ENCODE results near the gene MACROD2. TPM values are rescaled to one million over a fixed set of nuclear protein-coding genes. Genes with fewer than 3 reads are reported as not detected.
"Not testable (repeated sequence)": the region's sequence is repeated elsewhere in the genome, so short reads cannot be mapped to it uniquely, and the experiment has no call there.

Gene MACROD2
- polyA plus RNA-seq, 1 donor: 3.9 TPM

DNA sequence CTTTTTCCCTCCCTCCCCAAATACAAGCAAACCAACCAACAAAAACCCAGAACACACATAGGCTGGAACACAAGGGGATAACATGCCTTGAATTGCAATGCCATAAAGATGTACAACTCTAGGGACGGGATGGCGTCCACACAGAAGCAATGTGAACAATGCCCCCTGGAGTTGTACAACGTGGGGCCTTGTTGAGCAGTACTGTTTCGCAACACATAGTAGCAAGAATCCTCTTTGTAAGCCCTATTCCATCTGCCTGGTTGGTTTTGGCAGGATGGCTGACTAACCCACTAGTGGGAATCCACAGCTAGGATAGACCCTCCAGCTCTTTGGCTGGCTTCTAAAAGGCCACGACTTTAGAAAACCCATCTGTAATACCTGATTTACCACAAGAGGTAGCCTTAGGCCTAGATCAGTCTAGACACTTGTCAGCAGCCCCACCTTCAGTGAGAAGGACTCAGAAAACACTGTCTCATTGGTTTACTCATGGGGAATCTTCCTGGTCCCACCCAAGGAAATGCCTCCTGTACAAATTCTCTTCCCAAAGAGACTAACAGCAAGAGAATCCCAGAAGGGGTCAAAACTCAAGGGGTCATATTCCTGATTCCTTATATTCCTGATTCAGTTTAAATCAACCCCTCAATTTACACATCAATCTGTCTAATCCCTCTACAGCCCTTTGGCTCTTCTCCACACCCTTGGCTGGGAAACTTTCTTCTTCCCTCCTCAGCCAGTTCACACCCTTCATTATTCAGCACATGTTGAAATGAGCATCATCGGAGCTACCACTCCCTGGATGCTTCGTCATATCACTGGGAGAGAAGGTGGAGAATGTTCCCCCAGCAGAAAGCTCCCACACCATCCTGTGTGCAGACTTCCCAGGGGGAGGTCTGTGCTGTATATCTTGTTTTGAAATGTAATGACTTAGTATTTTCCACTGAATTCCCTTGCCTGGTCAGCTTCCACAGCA is 964.5 kb downstream of the MACROD2 start:
- peak; percentile 15 for DNase-seq

DNA sequence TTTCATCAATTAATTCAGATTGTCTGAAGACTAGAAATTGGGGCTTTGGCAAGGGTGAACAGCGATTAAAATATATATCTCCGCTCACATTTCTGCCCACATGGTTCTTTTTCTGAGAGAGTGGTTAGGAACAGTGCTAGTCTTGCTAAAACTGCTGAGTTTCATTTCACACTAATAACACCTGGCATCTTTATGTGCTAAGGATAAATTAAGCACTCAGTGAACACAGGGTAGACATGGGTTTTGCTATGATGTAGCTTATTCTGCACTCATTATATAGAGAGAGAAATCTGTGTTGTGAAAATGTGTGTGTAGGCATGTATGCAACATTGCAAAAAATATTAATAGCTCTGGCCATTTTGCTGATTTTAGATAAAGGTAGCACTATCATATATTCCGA is 965.5 kb downstream of the MACROD2 start:
- DNase-seq: no peak

DNA sequence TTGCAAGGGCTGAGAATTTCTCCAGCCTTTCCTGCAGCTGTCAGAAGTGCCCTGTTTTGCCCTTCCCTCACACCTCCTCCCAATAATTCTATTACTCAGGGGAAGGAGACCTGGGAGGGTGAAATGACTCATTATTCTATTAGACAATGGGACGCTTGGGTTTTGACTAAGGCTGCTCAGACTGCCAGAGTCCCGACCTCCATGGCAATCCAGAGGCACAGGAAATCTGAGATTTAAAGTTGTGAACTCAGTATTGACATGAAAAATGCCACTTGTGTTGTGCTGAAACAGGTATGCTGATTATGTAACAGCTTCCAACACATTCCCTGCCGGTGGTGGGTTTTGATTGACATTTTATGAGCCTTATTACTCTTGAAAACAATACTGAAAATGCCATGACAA is 967.9 kb downstream of the MACROD2 start:
- no peak for DNase-seq

GRCh38 chr20:14966203-14966602 is 970.9 kb downstream of the MACROD2 start:
- DNase-seq: no peak

- no peak for DNase-seq
Measured at GRCh38 chr20:14966808-14967207, 971.5 kb downstream of the MACROD2 start.

DNA sequence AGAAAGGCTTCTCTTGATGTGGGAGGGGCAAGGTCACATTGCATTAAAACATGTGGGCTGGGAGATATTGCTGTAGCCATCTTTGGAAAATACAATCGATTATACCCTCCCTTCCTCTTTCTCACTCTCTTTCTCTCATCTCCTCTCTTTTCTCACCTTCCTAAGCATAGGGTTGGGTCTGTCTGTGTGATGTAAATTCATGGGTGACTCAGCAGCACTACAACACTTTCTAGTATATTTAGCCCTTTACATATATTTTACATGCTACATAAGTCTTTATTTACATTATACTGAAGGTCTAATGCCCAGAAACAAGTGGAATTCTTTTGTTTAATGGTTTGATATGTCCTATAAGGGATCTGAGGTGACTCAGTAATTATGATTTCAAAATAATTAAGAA is 976.9 kb downstream of the MACROD2 start:
- no peak for DNase-seq

DNA sequence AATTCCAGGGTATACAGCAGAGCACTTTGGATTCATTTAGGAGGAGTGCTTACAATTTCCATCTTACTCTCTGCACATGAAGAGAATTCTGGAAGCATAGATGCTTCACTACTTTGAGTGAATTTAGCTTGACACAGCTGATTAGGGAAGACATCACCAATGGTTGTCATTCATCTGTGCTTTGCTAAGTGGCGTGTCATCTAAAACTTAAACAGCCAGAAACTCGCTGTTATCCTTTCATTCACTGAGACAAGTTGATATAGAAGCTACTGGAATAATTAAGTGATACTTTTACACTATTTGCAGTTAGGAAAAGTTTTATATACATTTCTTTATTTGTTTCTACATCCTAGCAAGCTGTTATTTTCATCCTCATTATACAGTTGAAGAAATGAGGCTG is 977.4 kb downstream of the MACROD2 start:
- DNase-seq: no peak

DNA sequence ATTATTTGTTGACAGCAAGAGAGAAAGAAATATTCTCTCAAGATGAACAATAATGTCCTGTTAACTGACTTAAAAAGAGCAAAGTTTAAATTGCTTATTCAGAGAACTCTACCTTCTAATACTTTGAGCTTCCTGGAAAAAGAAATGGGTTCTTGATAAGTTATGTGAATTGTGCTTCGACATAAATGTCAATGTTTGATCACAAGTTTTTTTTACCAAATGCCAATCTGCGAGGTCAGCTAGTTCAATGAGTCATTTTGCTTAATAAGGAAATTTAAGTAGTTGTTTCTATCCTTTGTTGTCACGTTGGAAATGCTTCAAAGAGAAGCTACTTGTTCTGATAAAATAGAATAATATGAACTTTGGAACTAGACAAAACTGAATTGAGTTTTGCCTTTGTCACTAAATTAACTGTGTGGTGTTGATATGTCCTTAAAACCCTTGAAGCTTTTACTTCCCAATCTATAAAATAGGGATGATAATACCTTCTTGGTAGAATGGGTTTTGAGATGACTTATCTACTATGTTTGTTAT is 984.2 kb downstream of the MACROD2 start:
- DNase-seq: no peak

DNA sequence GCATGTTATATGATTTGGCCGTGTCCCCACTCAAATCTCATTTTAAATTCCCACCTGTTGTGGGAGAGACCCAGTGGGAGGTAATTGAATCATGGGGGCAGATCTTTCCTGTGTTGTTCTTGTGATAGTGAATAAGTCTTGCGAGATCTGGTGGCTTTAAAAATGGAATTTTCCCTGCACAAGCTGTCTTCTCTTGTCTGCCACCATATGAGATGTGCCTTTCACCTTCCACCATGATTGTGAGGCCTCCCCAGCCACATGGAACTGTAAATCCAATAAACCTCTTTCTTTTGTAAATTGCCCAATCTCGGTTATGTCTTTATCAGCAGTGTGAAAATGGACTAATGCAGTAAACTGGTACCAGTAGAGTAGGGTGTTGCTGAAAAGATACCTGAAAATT is 986.2 kb downstream of the MACROD2 start:
- DNase-seq: not testable (repeated sequence)

DNA sequence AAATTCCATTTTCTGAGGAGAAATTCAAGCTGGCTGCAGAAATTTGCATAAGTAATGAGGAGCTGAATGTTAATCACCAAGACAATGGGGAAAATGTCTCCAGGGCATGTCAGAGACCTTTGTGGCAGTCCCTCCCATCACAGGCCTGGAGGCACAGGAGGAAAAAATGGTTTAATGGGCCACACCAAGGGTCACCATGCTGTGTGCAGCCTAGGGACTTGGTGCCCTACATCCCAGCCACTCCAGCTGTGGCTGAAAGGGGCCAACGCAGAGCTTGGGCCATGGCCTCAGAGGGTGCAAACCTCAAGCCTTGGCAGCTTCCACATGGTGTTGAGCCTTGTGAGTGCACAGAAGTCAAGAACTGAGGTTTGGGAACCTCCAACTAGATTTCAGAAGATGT is 987.0 kb downstream of the MACROD2 start:
- DNase-seq: not testable (repeated sequence)

DNA sequence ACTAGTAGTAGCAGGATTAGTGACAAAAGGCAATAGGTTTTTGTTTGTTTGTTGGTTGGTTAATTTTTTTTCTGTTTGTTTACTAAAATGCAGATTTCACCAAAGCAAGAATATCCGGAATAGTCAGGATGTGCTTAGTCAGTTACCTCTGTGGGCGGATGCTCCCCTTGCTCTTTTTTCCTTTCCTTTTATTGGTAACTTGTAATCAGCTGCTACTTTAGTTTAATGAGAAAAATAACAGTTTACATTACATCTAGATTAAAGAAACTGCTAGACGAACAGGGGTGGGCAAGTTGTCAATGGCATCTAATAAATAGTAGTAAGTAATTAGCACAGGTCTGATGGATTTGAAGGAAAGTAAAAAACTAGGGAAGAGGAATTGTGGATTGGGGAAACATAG is 989.0 kb downstream of the MACROD2 start:
- no peak for DNase-seq

DNA sequence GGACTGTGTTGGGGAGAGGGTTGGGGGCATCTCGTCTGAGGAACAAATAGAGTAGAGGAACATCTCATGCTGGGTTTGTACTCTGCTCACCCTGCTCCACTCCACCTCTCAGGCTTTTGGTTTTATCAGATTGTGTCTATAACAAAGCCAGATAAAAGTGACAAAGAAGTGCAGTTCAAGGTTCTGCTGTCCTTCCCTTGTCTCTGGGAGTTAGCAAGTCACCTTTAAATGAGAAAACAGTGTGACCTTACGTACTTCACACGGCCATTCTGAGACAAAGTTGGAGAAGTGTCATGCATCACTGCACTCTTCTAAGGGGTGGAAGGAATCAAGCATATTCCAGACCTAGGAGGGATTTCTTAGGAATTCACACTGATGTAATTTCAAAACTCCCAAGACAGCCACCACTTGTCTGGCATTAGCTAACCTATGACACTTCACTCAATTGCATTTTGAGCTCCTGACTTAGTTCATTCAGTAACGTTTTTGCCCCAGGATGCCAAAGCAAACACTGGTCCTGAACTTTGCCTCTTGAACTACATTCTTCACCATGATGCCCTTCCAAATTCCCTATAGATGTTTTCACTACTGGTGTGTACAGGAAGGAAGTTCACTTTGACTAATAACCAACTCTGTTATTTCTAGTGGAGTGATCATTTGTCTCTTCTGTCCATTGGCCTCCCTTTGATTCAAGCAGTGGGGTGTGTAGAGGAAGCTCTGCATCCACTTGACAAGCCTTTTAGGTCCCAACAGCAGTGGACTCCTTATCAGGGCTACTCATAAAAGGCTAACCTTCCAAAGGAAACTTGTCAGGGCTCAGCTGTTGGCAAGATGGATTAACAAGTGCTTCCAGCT is 989.7 kb downstream of the MACROD2 start:
- no peak for DNase-seq

DNA sequence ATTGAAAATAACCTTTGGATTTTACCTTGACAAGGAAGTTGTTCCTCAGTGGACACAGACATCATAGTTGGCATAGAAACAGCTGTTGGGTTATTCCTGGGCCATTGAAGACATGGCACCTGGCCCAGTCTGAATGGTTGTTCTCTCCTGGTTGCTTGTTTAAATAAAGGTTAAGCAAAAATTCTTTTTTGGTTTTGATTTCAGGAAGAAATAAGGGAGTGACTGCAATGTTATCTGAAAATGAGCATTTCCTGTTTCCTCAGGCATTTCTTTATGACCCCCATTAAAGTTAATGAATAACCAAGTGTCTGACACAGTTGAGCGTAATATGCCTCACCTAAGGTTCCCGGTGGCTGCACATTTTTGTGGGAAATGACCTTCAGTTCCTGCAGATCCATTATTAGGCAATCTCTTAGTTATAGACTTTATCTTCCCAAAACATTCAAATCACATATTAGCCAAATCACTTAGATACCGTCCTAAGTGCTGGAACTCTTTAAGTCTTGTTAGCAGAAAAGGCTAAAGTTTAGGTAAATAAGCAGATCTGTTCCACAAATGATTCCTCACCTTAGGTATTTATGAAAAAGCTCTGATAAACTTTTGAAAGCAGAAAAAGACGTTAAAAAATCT is 990.8 kb downstream of the MACROD2 start:
- no peak for DNase-seq

- DNase-seq: no peak
Measured at GRCh38 chr20:14986656-14987055, 991.3 kb downstream of the MACROD2 start.

DNA sequence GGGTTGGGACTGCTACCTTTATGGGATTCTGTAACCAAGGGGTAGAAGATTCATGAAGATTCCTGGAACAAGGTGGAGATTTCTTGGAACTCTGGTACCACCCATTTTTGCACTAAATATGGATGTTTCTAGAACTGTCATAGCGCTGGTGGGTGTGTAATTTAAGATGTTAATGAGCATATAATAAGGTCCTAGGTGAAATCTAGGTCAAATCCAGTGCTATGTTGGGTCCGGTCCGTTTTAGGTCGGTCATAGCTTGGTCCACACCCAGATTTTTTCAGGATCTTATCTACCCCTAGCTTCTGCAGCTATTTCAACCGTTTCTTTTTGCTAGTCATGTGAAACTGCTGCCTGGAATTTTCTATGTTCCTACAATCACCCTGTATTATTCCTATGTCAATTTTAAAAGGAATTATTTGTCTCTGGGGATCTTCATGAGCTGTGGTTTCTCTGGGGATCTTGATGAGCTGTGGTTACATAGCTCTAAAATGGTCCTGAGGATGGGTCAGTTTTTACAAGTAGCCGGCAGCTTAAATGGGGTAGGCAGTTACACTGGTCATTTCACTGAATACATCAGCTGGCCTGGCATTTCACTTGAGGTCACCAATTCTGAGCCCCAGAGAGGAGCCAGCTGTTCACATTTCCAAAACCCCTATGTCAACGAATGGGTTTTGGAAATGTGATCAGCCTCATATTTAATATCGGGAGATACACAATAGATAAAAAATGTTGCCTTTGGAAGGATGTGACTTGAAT is 994.4 kb downstream of the MACROD2 start:
- DNase-seq: no peak

DNA sequence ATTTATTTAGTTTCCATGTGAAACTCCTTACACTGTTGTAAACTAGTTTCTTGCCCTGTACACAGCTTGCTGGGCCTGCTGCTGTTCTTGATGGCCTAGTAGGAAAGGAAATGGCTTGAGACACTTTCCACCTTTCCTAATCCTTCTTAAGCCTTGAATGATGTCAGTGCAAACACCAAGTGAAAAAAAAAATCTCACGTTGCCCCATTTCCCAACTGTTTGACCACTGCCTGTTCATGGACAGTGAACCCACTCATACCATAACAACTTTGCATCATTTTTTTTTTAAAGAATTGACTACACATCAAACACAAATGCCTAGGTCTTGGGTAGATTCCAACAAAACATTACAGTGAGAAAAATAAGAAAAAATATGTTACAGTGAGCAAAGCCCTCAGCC is 995.7 kb downstream of the MACROD2 start:
- DNase-seq: no peak

- DNase-seq: no peak
Measured at GRCh38 chr20:14992153-14992552, 996.8 kb downstream of the MACROD2 start.

DNA sequence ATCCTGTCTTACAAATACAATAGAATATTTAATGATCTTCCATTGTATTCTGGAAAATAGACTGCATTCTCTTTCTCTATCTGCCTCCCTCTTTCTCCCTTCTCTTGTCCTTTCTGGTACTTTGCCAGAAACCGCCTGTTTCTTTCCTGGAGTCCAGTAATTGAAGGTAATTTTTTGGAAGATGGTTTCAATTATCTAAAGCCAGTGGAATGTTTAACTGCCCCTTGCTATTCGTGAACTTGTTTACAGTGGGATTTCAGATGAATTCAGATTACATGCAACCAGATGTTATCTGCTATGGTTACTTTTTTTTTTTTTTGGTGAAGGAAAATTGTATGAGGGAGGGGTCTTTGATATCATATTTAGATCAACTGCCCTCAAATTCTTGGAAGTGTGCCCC is 997.6 kb downstream of the MACROD2 start:
- peak; percentile 9 for DNase-seq

GRCh38 chr20:14996883-14997672 is 1001.8 kb downstream of the MACROD2 start:
- DNase-seq: no peak

DNA sequence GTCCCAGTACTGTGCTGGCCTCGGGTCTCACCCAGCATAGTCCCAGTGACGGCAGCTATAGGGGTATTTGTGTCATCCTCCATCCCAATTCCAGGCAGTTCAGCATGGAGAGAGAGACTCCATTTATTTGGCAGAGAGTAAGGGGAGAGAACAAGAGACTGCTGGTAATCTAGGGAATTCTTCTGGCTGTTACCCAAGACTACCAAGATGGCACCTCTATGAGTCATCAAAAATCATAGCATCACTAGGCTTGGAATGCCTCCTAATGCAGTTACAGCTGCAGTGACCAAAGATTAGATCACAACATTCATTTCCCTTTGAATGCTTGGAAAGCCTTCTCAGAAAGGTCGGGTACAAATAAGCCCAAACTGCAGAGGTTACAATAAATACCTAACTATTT is 1002.5 kb downstream of the MACROD2 start:
- no peak for DNase-seq
